Sigmoid colon (tissue), 7 donors: ENCODE data around the gene TBC1D2B. TPM values are rescaled to one million over a fixed set of nuclear protein-coding genes. Genes with fewer than 3 reads are reported as not detected.
"Not testable (repeated sequence)": the region's sequence is repeated elsewhere in the genome, so short reads cannot be mapped to it uniquely, and the experiment has no call there.

Experiments used
- DNase-seq: peaks from one replicate; pipeline ENCODE4 v3.0.0-alpha.2; 2019
- H3K27ac ChIP-seq, 4 donors: fragments of 200-600 bp; sonication (generic); one replicate each; pipeline ENCODE4 v1.5.1; 2016 to 2019; ENCODE audit warnings: mild to moderate bottlenecking in 1 of 4
- H3K27me3 ChIP-seq, 3 donors: fragments of 200-600 bp; sonication (generic); one replicate each; pipeline ENCODE4 v1.5.1; 2019; ENCODE audit warnings: mild to moderate bottlenecking in 1 of 3
- H3K36me3 ChIP-seq, 4 donors: fragments of 200-600 bp; sonication (generic); one replicate each; pipeline ENCODE4 v1.5.1; 2016 to 2019
- H3K4me1 ChIP-seq, 4 donors: fragments of 200-600 bp; sonication (generic); one replicate each; pipeline ENCODE4 v1.5.1; 2017 to 2019
- H3K4me3 ChIP-seq, 4 donors: fragments of 200-600 bp; sonication (generic); one replicate each; pipeline ENCODE4 v1.5.1; 2017 to 2019; ENCODE audit warnings: mild to moderate bottlenecking in 2 of 4, moderate library complexity in 1 of 4
- H3K9me3 ChIP-seq, 4 donors: fragments of 200-600 bp in 3 of 4; sonication (generic) in 3 of 4; one replicate each; pipeline versions ENCODE4 v1.5.1 to v1.6.1; 2013 to 2019
- CTCF ChIP-seq, 4 experiments: fragments of 450-650 bp in 3 of 4; fragments of 200-600 bp in 1 of 4; IDR thresholded peaks; one replicate each; pipeline ENCODE4 v1.5.1; 2016 to 2019; ENCODE audit warnings: antibody characterized with exemption in 4 of 4, mild to moderate bottlenecking in 3 of 4, moderate library complexity in 2 of 4
- EP300 ChIP-seq, 4 donors: sonication (generic); formaldehyde crosslinking; IDR thresholded peaks; one replicate each; pipeline ENCODE4 v1.6.1; 2017; ENCODE audit warnings: antibody characterized with exemption in 4 of 4
- POLR2A ChIP-seq, 2 donors: fragments of 450-650 bp; IDR thresholded peaks; one replicate each; pipeline ENCODE4 v1.6.1; 2016; ENCODE audit warnings: antibody characterized with exemption in 2 of 2, mild to moderate bottlenecking in 2 of 2, moderate library complexity in 2 of 2
- POLR2AphosphoS5 ChIP-seq, 4 donors: sonication (generic); formaldehyde crosslinking; IDR thresholded peaks; one replicate each; pipeline ENCODE4 v1.6.1; 2017; ENCODE audit warnings: antibody characterized with exemption in 4 of 4
- WGBS, 2 donors: extraction: QIAGEN DNeasy Blood & Tissue Kit; methylation state at CpG; one replicate each; pipeline ENCODE4 v1.1.7; 2013; 5-methylcytosine and 5-hydroxymethylcytosine counted together
- intact Hi-C: fragments of 100-400 bp; cut with DNase I; formaldehyde crosslinking; loops from one replicate; pipeline ENCODE4 v1.15.1; 2023
- polyA plus RNA-seq, 3 donors: library from polyadenylated mRNA; stranded (reverse); fragments of 200-250 nt; gene quantifications; one replicate each; pipeline ENCODE4 v1.2.3, GENCODE V29; 2013
- total RNA-seq, 4 donors: library from RNA; depleted of rRNA; stranded (reverse); fragments of >200 nt; gene quantifications; one replicate each; pipeline ENCODE4 v1.1.0, GENCODE V29; 2016
- donor health status: healthy with polysubstance abuse.
- donor health status: Bipolar disorder and iron deficiency.
- donor health status: healthy.

Gene TBC1D2B
- total and polyA plus RNA-seq, 7 donors, result 7.6 to 47.1 (median 29.9) TPM

- no peak overlapping the region for H3K4me3 ChIP-seq
- H3K27ac ChIP-seq, result no peak overlapping the region
- no peak for TF ChIP-seq POLR2AphosphoS5 (IDR thresholded peaks at IDR 0.05)
- TF ChIP-seq POLR2A (IDR thresholded peaks at IDR 0.05), result no peak
- no peak for TF ChIP-seq EP300 (IDR thresholded peaks at IDR 0.05)
- no peak for TF ChIP-seq CTCF (IDR thresholded peaks at IDR 0.05)
- no peaks in the 10 kb centered on the region for H3K27me3 ChIP-seq
- no peaks in the 10 kb centered on the region for H3K36me3 ChIP-seq
- peak; percentile 69 for DNase-seq
- intact Hi-C loops, result no loop called here
- H3K9me3 ChIP-seq, result no peaks in the 10 kb centered on the region
- WGBS, 2 donors, result 67 to 83% methylated on average over 34 of the region's 34 CpGs
- peaks cover 0 to 47% (median 44%) of the 10 kb centered on the region in 4 donors for H3K4me1 ChIP-seq
Observed at GRCh38 chr15:77988347-77989295, 88.9 kb downstream of the TBC1D2B start.

GRCh38 chr15:77987765-77988136, 89.8 kb downstream of the TBC1D2B start:
- H3K4me1 ChIP-seq, result peaks cover 0 to 38% (median 35%) of the 10 kb centered on the region in 4 donors
- H3K36me3 ChIP-seq, intact Hi-C loops, DNase-seq, H3K27ac ChIP-seq, H3K27me3 ChIP-seq, H3K4me3 ChIP-seq, H3K9me3 ChIP-seq: not testable (repeated sequence)
- 13 to 67% methylated on average over 15 of the region's 15 CpGs for WGBS, 2 donors

DNA sequence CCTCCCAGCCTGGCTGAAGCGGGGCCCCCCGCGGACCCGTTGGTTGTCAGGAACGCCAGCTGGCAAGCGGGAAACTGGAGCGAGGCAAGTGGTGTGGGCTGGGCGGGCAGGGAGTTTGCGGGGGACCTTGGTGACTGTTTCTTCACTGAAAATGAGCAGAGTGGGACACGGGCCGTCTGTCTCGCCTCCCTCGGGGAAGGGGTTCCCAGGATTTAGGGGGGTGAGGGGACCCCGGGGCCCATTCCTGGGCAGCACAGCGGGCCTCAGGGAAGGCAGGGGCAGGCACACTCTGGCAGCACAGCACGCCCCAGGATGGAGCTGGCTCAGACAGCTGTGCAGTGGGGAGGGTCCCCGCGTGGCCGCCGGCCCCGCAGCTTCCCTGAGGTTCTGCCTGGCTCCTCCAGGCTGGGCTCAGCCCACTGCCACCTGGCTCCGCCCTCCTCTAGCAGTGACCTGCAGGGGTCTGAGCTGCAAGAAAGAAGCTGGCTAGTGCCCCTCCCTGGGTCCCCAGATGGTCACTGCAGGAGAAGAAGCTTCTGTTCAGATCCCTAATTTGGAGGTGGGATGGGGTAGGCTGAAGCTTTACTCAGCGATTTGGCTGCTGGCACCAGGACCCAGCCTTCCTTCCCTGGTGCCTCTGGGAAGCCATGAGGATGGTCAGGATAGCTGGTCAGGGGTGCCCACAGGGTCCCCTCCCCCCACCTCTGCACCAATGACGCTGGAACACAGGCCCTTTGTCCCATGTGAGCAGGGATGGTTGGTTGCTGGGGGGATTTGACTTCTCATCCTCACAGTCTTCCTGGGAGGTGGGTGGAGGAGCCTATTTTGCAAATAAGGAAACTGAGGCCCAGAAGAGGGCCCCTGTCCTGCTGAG, 90.4 kb downstream of the TBC1D2B start:
- DNase-seq, result peak; percentile 61
- Histone ChIP-seq H3K36me3 (no peaks in the 10 kb centered on the region), H3K9me3 (no peaks in the 10 kb centered on the region), H3K27ac (no peak overlapping the region), H3K4me3 (no peak overlapping the region), H3K27me3 (no peaks in the 10 kb centered on the region), H3K4me1 (peaks cover 0 to 34% (median 31%) of the 10 kb centered on the region in 4 donors)
- WGBS, 2 donors, result 55 to 63% methylated on average over 24 of the region's 24 CpGs
- TF ChIP-seq CTCF (IDR thresholded peaks at IDR 0.05) (no peak), POLR2AphosphoS5 (IDR thresholded peaks at IDR 0.05) (no peak), EP300 (IDR thresholded peaks at IDR 0.05) (no peak), POLR2A (IDR thresholded peaks at IDR 0.05) (no peak)
- intact Hi-C loops, result no loop called here

DNA sequence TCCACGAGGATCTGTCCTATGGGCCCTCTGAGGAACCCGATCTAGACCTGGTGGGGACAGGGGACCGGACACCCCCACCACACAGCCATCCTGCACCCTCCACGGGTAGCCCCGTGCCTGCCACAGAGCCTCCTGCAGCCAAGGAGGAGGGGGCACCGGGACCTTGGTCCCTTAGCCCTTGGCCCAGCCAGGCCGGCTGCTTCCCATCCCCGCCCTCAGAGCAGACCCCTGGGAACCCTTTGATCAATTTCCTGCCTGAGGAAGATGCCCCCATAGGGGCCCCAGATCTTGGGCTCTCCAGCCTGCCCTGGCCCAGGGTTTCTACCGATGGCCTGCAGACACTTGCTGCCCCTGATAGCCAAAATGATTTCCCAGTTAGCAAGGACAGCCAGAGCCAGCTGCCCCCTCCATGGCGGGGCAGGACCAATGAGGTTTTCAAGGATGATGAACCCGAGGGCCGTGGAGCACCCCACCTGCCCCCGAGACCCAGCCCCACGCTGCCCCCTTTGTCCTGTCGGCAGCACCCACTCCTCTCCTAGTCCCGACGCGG, 91.5 kb downstream of the TBC1D2B start:
- H3K27ac ChIP-seq, result no peak overlapping the region
- no peaks in the 10 kb centered on the region for H3K9me3 ChIP-seq
- peak; percentile 58 for DNase-seq
- no peak for TF ChIP-seq CTCF (IDR thresholded peaks at IDR 0.05)
- TF ChIP-seq POLR2AphosphoS5 (IDR thresholded peaks at IDR 0.05), result no peak
- no peak for TF ChIP-seq POLR2A (IDR thresholded peaks at IDR 0.05)
- TF ChIP-seq EP300 (IDR thresholded peaks at IDR 0.05), result no peak
- no peaks in the 10 kb centered on the region for H3K27me3 ChIP-seq
- 81 to 82% methylated on average over 18 of the region's 18 CpGs for WGBS, 2 donors
- peaks cover 0 to 22% (median 19%) of the 10 kb centered on the region in 4 donors for H3K4me1 ChIP-seq
- no peak overlapping the region for H3K4me3 ChIP-seq
- H3K36me3 ChIP-seq, result no peaks in the 10 kb centered on the region
- intact Hi-C loops, result no loop called here
